Ovary (tissue), 3 donors: ENCODE measurements around the gene PANK4.

Experiments used
- POLR2A ChIP-seq: fragments of 450-650 bp; IDR thresholded peaks from one replicate; pipeline ENCODE4 v1.6.1; 2017; ENCODE audit warnings: antibody characterized with exemption, mild to moderate bottlenecking, moderate library complexity
- TF ChIP-seq, protein P1 (sequence below), 3 donors: fragments of 450-650 bp in 2 of 3; fragments of 200-600 bp in 1 of 3; IDR thresholded peaks; one replicate each; pipeline versions ENCODE4 v1.5.1 to v1.8.0; 2016 to 2022; ENCODE audit warnings: antibody characterized with exemption in 3 of 3, mild to moderate bottlenecking in 1 of 3
- donor health status: DM: no; HTN: no; CAD: no.

DNA sequence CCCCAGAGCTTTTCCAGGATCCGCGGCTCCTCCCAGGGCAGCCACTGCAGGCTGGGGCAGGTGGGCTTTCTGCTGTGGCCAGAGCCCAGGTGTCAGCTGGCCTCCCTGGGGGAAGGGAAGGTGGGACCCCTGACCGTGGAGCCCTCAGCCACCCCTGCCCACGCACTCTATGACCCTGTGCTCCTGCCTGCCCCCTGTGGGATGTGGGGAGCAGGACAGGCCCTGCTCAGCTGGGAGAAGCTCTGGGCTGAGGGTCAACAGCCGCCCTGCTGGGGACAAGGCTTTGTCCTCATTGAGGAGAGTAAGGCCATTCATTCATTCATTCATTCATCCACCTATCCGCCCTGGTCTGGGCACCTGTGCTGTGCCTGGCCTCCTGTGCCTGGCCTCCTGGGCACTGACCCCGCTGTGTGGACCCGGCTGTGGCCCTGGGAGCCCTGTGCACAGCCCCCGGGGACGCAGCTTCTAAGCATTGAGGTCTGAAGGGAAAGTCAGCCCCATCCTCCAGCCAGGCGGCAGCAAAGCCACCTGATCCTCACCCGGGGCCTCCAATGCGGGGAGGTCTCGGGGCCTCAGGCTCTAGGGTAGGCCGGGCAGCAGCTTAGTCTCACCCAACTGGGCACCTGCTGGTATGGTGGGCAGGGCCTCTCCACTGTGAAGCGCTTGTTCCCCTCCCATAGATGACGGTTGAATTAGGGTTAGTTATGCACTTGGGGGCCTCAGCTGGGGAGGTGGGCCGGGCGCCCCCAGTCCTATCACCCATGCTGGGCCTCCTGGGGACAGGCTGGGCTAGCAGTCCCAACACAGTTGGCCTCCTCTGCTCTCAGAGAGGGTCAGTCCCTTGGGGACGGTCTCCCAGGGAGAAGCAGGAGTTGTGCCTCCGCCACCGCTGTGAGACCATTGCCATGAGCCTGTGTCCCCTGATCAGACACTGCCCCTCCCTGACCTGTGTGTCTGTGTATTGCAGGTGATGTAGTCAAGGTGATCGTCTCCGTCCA, 35.8 kb upstream of the PANK4 start:
- TF ChIP-seq, protein P1, sequence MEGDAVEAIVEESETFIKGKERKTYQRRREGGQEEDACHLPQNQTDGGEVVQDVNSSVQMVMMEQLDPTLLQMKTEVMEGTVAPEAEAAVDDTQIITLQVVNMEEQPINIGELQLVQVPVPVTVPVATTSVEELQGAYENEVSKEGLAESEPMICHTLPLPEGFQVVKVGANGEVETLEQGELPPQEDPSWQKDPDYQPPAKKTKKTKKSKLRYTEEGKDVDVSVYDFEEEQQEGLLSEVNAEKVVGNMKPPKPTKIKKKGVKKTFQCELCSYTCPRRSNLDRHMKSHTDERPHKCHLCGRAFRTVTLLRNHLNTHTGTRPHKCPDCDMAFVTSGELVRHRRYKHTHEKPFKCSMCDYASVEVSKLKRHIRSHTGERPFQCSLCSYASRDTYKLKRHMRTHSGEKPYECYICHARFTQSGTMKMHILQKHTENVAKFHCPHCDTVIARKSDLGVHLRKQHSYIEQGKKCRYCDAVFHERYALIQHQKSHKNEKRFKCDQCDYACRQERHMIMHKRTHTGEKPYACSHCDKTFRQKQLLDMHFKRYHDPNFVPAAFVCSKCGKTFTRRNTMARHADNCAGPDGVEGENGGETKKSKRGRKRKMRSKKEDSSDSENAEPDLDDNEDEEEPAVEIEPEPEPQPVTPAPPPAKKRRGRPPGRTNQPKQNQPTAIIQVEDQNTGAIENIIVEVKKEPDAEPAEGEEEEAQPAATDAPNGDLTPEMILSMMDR (IDR thresholded peaks at IDR 0.05), result no peak
- no peak for TF ChIP-seq POLR2A
